B cell (primary cell): ENCODE data around the gene PDZD2. TPM values are rescaled to one million over a fixed set of nuclear protein-coding genes. Genes with fewer than 3 reads are reported as not detected.
A peak's percentile ranks its signal among the peaks of the same experiment; 100 is the strongest.

Experiments
- ATAC-seq: fragments of 200-7000 bp; cut with Tn5 transposase; one replicate; pipeline ENCODE4 v1.10.0; 2021; ENCODE audit warnings: low read depth, mild to moderate bottlenecking, moderate number of reproducible peaks, moderate library complexity
- CTCF ChIA-PET: fragments of 350-600 bp; sonication (Branson Sonifier 250); formaldehyde crosslinking; loops from one replicate; lab custom pipeline; 2021; ENCODE audit warnings: antibody characterized with exemption, inconsistent platforms; lab: Charles Lee
- POLR2A ChIA-PET: fragments of 350-600 bp; sonication (Branson Sonifier 250); formaldehyde crosslinking; loops from one replicate; lab custom pipeline; 2021; ENCODE audit warnings: antibody characterized with exemption; lab: Charles Lee
- DNase-seq: peaks from one replicate; pipeline ENCODE4 v3.0.0; 2013
- H2AFZ ChIP-seq: 2 replicates; pipeline ENCODE4 v1.6.1; 2012; ENCODE audit warnings: mild to moderate bottlenecking, low read depth, low read length; ENCODE audit not compliant: insufficient read depth, poor library complexity, severe bottlenecking
- H3K27ac ChIP-seq, 2 donors: 1 replicate in 1 of 2; 2 replicates in 1 of 2; pipeline ENCODE4 v1.5.1; 2012 to 2013; ENCODE audit warnings: low read length in 2 of 2, mild to moderate bottlenecking in 2 of 2, moderate library complexity in 1 of 2
- H3K27me3 ChIP-seq, 4 experiments: fragments of 200-600 bp in 1 of 4; sonication (generic) in 1 of 4; replicated peaks in 1 of 4; 1 replicate in 2 of 4; 2 replicates in 2 of 4; pipeline versions ENCODE4 v1.6.1 to v1.7.0; 2013 to 2016; ENCODE audit warnings: low read length in 3 of 4, mild to moderate bottlenecking in 2 of 4, mixed read lengths in 1 of 4, moderate library complexity in 1 of 4; ENCODE audit not compliant: insufficient read depth in 4 of 4, control insufficient read depth in 3 of 4; ENCODE audit errors: control extremely low read depth in 1 of 4
- H3K36me3 ChIP-seq, 2 experiments: replicated peaks in 1 of 2; 1 replicate in 1 of 2; 2 replicates in 1 of 2; pipeline versions ENCODE4 v1.6.1 to v1.7.1; 2013; ENCODE audit warnings: low read length in 1 of 2; ENCODE audit not compliant: insufficient read depth in 2 of 2, control insufficient read depth in 1 of 2; ENCODE audit errors: control extremely low read depth in 1 of 2, extremely low read depth in 1 of 2
- H3K4me1 ChIP-seq, 2 donors: fragments of 200-600 bp in 1 of 2; sonication (generic) in 1 of 2; 1 replicate in 1 of 2; 2 replicates in 1 of 2; pipeline versions ENCODE4 v1.5.1 to v1.6.1; 2013 to 2017; ENCODE audit warnings: low read length in 2 of 2; ENCODE audit not compliant: control insufficient read depth in 2 of 2, insufficient read depth in 2 of 2
- H3K4me2 ChIP-seq: replicated peaks from 2 replicates; pipeline ENCODE3; 2012; ENCODE audit warnings: mild to moderate bottlenecking, low read depth, low read length; ENCODE audit not compliant: poor library complexity, severe bottlenecking
- H3K4me3 ChIP-seq, 5 experiments: fragments of 200-600 bp in 1 of 5; sonication (generic) in 1 of 5; 1 replicate in 3 of 5; 2 replicates in 2 of 5; pipeline versions ENCODE4 v1.5.1 to v1.7.0; 2011 to 2016; ENCODE audit warnings: low read length in 4 of 5, mild to moderate bottlenecking in 4 of 5, low read depth in 2 of 5, control low read depth in 1 of 5, moderate library complexity in 1 of 5; ENCODE audit not compliant: insufficient read depth in 1 of 5; ENCODE audit errors: control extremely low read depth in 1 of 5, extremely low read depth in 1 of 5
- H3K79me2 ChIP-seq: fragments of 200-600 bp; sonication (generic); one replicate; pipeline ENCODE4 v1.6.0; 2016; ENCODE audit warnings: low read length; ENCODE audit not compliant: control insufficient read depth, insufficient read depth
- H3K9ac ChIP-seq: fragments of 200-600 bp; sonication (generic); 2 replicates; pipeline ENCODE4 v1.6.1; 2017; ENCODE audit warnings: mild to moderate bottlenecking, low read length, moderate library complexity
- H3K9me3 ChIP-seq, 3 donors: one replicate each; pipeline versions ENCODE4 v1.6.1 to v1.7.1; 2013; ENCODE audit warnings: low read length in 2 of 3; ENCODE audit not compliant: control insufficient read depth in 2 of 3, insufficient read depth in 1 of 3; ENCODE audit errors: control extremely low read depth in 1 of 3
- H4K20me1 ChIP-seq: 2 replicates; pipeline ENCODE4 v1.6.0; 2012; ENCODE audit warnings: mild to moderate bottlenecking, low read length; ENCODE audit not compliant: insufficient read depth, control insufficient read depth, poor library complexity, severe bottlenecking
- H3K27ac Mint-ChIP-seq: one replicate; pipeline ENCODE4 v1.8.0; 2021; ENCODE audit warnings: mixed read lengths
- H3K27me3 Mint-ChIP-seq: one replicate; pipeline ENCODE4 v1.8.0; 2021; ENCODE audit warnings: mixed read lengths
- H3K4me1 Mint-ChIP-seq: one replicate; pipeline ENCODE4 v1.8.0; 2021; ENCODE audit warnings: mixed read lengths
- H3K4me3 Mint-ChIP-seq: one replicate; pipeline ENCODE4 v1.8.0; 2021; ENCODE audit warnings: mixed read lengths
- H3K9me3 Mint-ChIP-seq: one replicate; pipeline ENCODE4 v1.8.0; 2022; ENCODE audit warnings: mixed read lengths; ENCODE audit not compliant: insufficient read depth
- CTCF ChIP-seq: fragments of 200-600 bp; IDR thresholded peaks from one replicate; pipeline ENCODE4 v1.8.0; 2022; ENCODE audit warnings: antibody characterized with exemption, mild to moderate bottlenecking
- EZH2 ChIP-seq: IDR thresholded peaks from 2 replicates; pipeline ENCODE4 v1.6.1; 2012; ENCODE audit warnings: borderline replicate concordance, low read depth, mild to moderate bottlenecking, moderate library complexity, low read length; ENCODE audit not compliant: insufficient read depth, poor library complexity, severe bottlenecking
- WGBS: methylation state at CpG from one replicate; pipeline ENCODE4 v1.1.5; 2013; ENCODE audit warnings: missing lambda C conversion rate; ENCODE audit not compliant: insufficient coverage; 5-methylcytosine and 5-hydroxymethylcytosine counted together
- intact Hi-C: fragments of 100-400 bp; cut with micrococcal nuclease; formaldehyde crosslinking; loops from one replicate; pipeline ENCODE4 v1.10.0; 2022
- polyA plus RNA-seq: library from polyadenylated mRNA; depleted of rRNA; stranded (reverse); fragments of >200 nt; gene quantifications from 2 replicates; pipeline ENCODE4 v1.2.3, GENCODE V29; 2012
- total RNA-seq, 2 donors: library from RNA; stranded (reverse); fragments of 120-200 nt in 1 of 2; gene quantifications; 1 replicate in 1 of 2; 2 replicates in 1 of 2; pipeline versions ENCODE4 v1.2.3 to v1.2.4, GENCODE V29; 2013 to 2022

PDZD2 gene
- total and polyA plus RNA-seq, 2 donors (not counting 1 experiment from before 2014, with no cell fraction given), result not detected

- H3K27me3 ChIP-seq, result no peaks in the 10 kb centered on the region
- intact Hi-C loops, result no loop called here
- no peak for DNase-seq
- no peaks in the 10 kb centered on the region for H3K36me3 ChIP-seq
- Mint-ChIP-seq H3K4me1 (no peaks in the 10 kb centered on the region), H3K27me3 (no peaks in the 10 kb centered on the region), H3K27ac (no peak overlapping the region), H3K4me3 (no peak overlapping the region), H3K9me3 (no peaks in the 10 kb centered on the region)
- no peak overlapping the region for H3K27ac ChIP-seq
- POLR2A ChIA-PET, result no interaction called here
- H4K20me1 ChIP-seq, result no peaks in the 10 kb centered on the region
- ATAC-seq, result no peak
- H3K9me3 ChIP-seq, result no peaks in the 10 kb centered on the region
- no peak overlapping the region for H3K4me3 ChIP-seq
- no peak overlapping the region for H2AFZ ChIP-seq
- 95% methylated on average over 9 of the region's 12 CpGs for WGBS
- H3K4me2 ChIP-seq, result no peak overlapping the region
- no peak overlapping the region for H3K9ac ChIP-seq
- no peak for TF ChIP-seq EZH2
- peak; percentile 32 for TF ChIP-seq CTCF
- H3K4me1 ChIP-seq, result no peaks in the 10 kb centered on the region
- H3K79me2 ChIP-seq, result no peaks in the 10 kb centered on the region
- CTCF ChIA-PET, result interaction anchor here (1.2 kb wide), 1 partner anchor 19 kb away, joined by 3 read pairs; no protein-coding TSS in a partner anchor
Observed at GRCh38 chr5:32057187-32058096, 418.5 kb downstream of the PDZD2 start.

DNA sequence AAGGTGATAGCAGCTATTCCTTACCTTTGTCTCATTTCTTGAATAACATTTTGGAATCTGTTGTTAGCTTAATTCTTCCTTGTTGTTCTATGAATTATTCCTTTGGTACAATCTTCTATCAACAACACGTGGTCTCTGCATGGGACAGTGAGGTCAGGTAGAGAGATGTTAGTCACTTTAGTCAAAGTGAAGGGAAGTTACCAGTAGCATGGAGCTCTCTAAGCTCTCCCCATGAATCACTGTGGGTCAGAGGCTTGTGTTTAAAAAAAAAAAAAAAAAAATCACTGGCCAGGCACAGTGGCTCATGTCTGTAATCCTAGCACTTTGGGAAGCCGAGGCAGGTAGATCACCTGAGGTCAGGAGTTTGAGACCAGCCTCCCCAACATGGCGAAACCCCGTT is 419.2 kb downstream of the PDZD2 start:
- no peak overlapping the region for H2AFZ ChIP-seq
- no peak for ATAC-seq
- H3K9me3 ChIP-seq, result no peaks in the 10 kb centered on the region
- H3K4me2 ChIP-seq, result no peak overlapping the region
- H3K9me3 Mint-ChIP-seq, result no peaks in the 10 kb centered on the region
- H3K79me2 ChIP-seq, result no peaks in the 10 kb centered on the region
- TF ChIP-seq CTCF (no peak), EZH2 (no peak)
- H4K20me1 ChIP-seq, result no peaks in the 10 kb centered on the region
- H3K9ac ChIP-seq, result no peak overlapping the region
- no peak overlapping the region for H3K27ac ChIP-seq
- H3K27ac Mint-ChIP-seq, result no peak overlapping the region
- H3K27me3 ChIP-seq, result no peaks in the 10 kb centered on the region
- H3K4me3 ChIP-seq, result no peak overlapping the region
- WGBS, result 89% methylated on average over 3 of the region's 4 CpGs
- intact Hi-C loops, result no loop called here
- DNase-seq, result no peak
- no peaks in the 10 kb centered on the region for H3K27me3 Mint-ChIP-seq
- ChIA-PET CTCF (interaction anchor here (1.2 kb wide), 1 partner anchor 19 kb away, joined by 3 read pairs; no protein-coding TSS in a partner anchor), POLR2A (no interaction called here)
- H3K36me3 ChIP-seq, result no peaks in the 10 kb centered on the region
- H3K4me3 Mint-ChIP-seq, result no peak overlapping the region
- H3K4me1 Mint-ChIP-seq, result no peaks in the 10 kb centered on the region
- no peaks in the 10 kb centered on the region for H3K4me1 ChIP-seq
